G401.6 (cell line): ENCODE data around the gene PTPN2.
"Not testable (repeated sequence)": the region's sequence is repeated elsewhere in the genome, so short reads cannot be mapped to it uniquely, and the experiment has no call there.

ENCODE experiments used
- FAIRE-seq: peaks from 2 replicates; lab custom pipeline; 2012; peaks lifted over from hg19 to GRCh38; lab: Jason Lieb, UNC

The PTPN2 gene

GRCh38 chr18:12825230-12825629 is 58.8 kb downstream of the PTPN2 start:
- no peak for FAIRE-seq

- no peak for FAIRE-seq
These were observed 60.1 kb downstream of the PTPN2 start for GRCh38 chr18:12823892-12824291.

GRCh38 chr18:12821408-12821807 is 62.6 kb downstream of the PTPN2 start:
- FAIRE-seq = no peak

- no peak for FAIRE-seq
These were observed 63.5 kb downstream of the PTPN2 start for GRCh38 chr18:12820506-12820905.

GRCh38 chr18:12819841-12820240 is 64.2 kb downstream of the PTPN2 start:
- FAIRE-seq = no peak

GRCh38 chr18:12819322-12819721 is 64.7 kb downstream of the PTPN2 start:
- FAIRE-seq = no peak

- no peak for FAIRE-seq
These were observed 65.8 kb downstream of the PTPN2 start for GRCh38 chr18:12818243-12818642.

GRCh38 chr18:12816451-12816850 is 67.6 kb downstream of the PTPN2 start:
- FAIRE-seq = no peak

GRCh38 chr18:12811191-12811950 is 72.7 kb downstream of the PTPN2 start:
- no peak for FAIRE-seq

- peak; percentile 11 for FAIRE-seq
These were observed 80.7 kb downstream of the PTPN2 start for GRCh38 chr18:12803069-12803936.

GRCh38 chr18:12802538-12802937 is 81.5 kb downstream of the PTPN2 start:
- FAIRE-seq = no peak

GRCh38 chr18:12796448-12796847 is 87.6 kb downstream of the PTPN2 start:
- FAIRE-seq = no peak

GRCh38 chr18:12791610-12792009 is 92.4 kb downstream of the PTPN2 start:
- FAIRE-seq = no peak

GRCh38 chr18:12786669-12787068 is 97.4 kb downstream of the PTPN2 start:
- no peak for FAIRE-seq

GRCh38 chr18:12783524-12783923 is 100.5 kb downstream of the PTPN2 start:
- no peak for FAIRE-seq

- no peak for FAIRE-seq
These were observed 101.5 kb downstream of the PTPN2 start for GRCh38 chr18:12782521-12782920.

GRCh38 chr18:12779456-12779855 is 104.6 kb downstream of the PTPN2 start:
- no peak for FAIRE-seq

- FAIRE-seq = no peak
These were observed 105.0 kb downstream of the PTPN2 start for GRCh38 chr18:12779043-12779442.

- FAIRE-seq = no peak
These were observed 106.5 kb downstream of the PTPN2 start for GRCh38 chr18:12777500-12777944.

- FAIRE-seq = no peak
These were observed 107.1 kb downstream of the PTPN2 start for GRCh38 chr18:12776821-12777471.

GRCh38 chr18:12776415-12776814 is 107.6 kb downstream of the PTPN2 start:
- FAIRE-seq = not testable (repeated sequence)

- no peak for FAIRE-seq
These were observed 109.1 kb downstream of the PTPN2 start for GRCh38 chr18:12774982-12775381.

- no peak for FAIRE-seq
These were observed 110.7 kb downstream of the PTPN2 start for GRCh38 chr18:12773369-12773768.
